ENCODE results near the gene BIN1.

The BIN1 gene

GRCh38 chr2:127000937-127001336 lies 106.0 kb downstream of the BIN1 start:
- no peak for DNase-seq (ENCODE audit: low read depth in 2 of 2)

GRCh38 chr2:127000194-127000593 lies 106.8 kb downstream of the BIN1 start:
- no peak for DNase-seq (ENCODE audit: low read depth in 2 of 2)

GRCh38 chr2:126999106-126999756 lies 107.7 kb downstream of the BIN1 start:
- no peak for DNase-seq (ENCODE audit: low read depth in 2 of 2)

GRCh38 chr2:126998486-126998885 lies 108.5 kb downstream of the BIN1 start:
- DNase-seq (ENCODE audit: low read depth in 2 of 2): no peak
